GM23248 (cell line): ENCODE results near the gene C20orf144. TPM values are rescaled to one million over a fixed set of nuclear protein-coding genes. Genes with fewer than 3 reads are reported as not detected.
"Not testable (repeated sequence)": the region's sequence is repeated elsewhere in the genome, so short reads cannot be mapped to it uniquely, and the experiment has no call there.

Experiments
- DNase-seq: peaks from one replicate; pipeline ENCODE4 v3.0.0-alpha.2; 2015
- H2AFZ ChIP-seq: fragments of 200-600 bp; sonication (generic); 2 replicates; pipeline ENCODE4 v1.6.1; 2016; ENCODE audit warnings: antibody characterized with exemption
- H3F3A ChIP-seq: fragments of 200-600 bp; sonication (generic); 2 replicates; pipeline ENCODE4 v1.6.1; 2016; ENCODE audit warnings: mild to moderate bottlenecking, antibody characterized with exemption, mixed run types; ENCODE audit not compliant: insufficient read depth
- H3K27ac ChIP-seq: fragments of 200-600 bp; sonication (generic); 2 replicates; pipeline ENCODE4 v1.5.1; 2016; ENCODE audit warnings: mild to moderate bottlenecking
- H3K27me3 ChIP-seq: fragments of 200-600 bp; sonication (generic); replicated peaks from 2 replicates; pipeline ENCODE4 v1.6.1; 2016; ENCODE audit warnings: mild to moderate bottlenecking; ENCODE audit not compliant: insufficient read depth
- H3K36me3 ChIP-seq: fragments of 200-600 bp; sonication (generic); 2 replicates; pipeline ENCODE4 v1.6.1; 2016; ENCODE audit warnings: low read depth, mild to moderate bottlenecking
- H3K4me1 ChIP-seq: fragments of 200-600 bp; sonication (generic); 2 replicates; pipeline ENCODE4 v1.6.1; 2016; ENCODE audit warnings: mild to moderate bottlenecking; ENCODE audit not compliant: insufficient read depth
- H3K4me2 ChIP-seq: fragments of 200-600 bp; sonication (generic); one replicate; pipeline ENCODE4 v1.6.1; 2016; ENCODE audit warnings: mild to moderate bottlenecking; ENCODE audit not compliant: unreplicated experiment
- H3K4me3 ChIP-seq: fragments of 200-600 bp; sonication (generic); 2 replicates; pipeline ENCODE4 v1.5.1; 2016; ENCODE audit warnings: mild to moderate bottlenecking
- H3K79me2 ChIP-seq: fragments of 200-600 bp; sonication (generic); 2 replicates; pipeline ENCODE4 v1.6.1; 2016; ENCODE audit warnings: mild to moderate bottlenecking; ENCODE audit not compliant: insufficient read depth
- H3K9ac ChIP-seq: fragments of 200-600 bp; sonication (generic); 2 replicates; pipeline ENCODE4 v1.6.1; 2016; ENCODE audit warnings: mild to moderate bottlenecking
- H3K9me2 ChIP-seq: fragments of 200-600 bp; sonication (generic); 2 replicates; pipeline ENCODE4 v1.6.1; 2016; ENCODE audit warnings: mixed run types, mild to moderate bottlenecking, moderate library complexity; ENCODE audit not compliant: insufficient read depth
- H3K9me3 ChIP-seq: fragments of 200-600 bp; sonication (generic); one replicate; pipeline ENCODE4 v1.6.1; 2017; ENCODE audit warnings: low read depth
- H4K20me1 ChIP-seq: fragments of 200-600 bp; sonication (generic); 2 replicates; pipeline ENCODE4 v1.6.0; 2016; ENCODE audit not compliant: insufficient read depth
- EZH2 ChIP-seq: fragments of 200-600 bp; sonication (generic); IDR thresholded peaks from 2 replicates; pipeline ENCODE4 v1.6.1; 2018; ENCODE audit warnings: antibody characterized with exemption, mild to moderate bottlenecking; ENCODE audit not compliant: insufficient read depth, poor library complexity, severe bottlenecking
- EZH2phosphoT487 ChIP-seq: fragments of 200-600 bp; sonication (generic); IDR thresholded peaks from 2 replicates; pipeline ENCODE4 v1.6.1; 2018; ENCODE audit warnings: antibody characterized with exemption, moderate library complexity, mild to moderate bottlenecking, low read depth; ENCODE audit not compliant: insufficient read depth
- WGBS, 2 experiments: methylation state at CpG; one replicate each; pipeline ENCODE4 v1.1.6; 2015 to 2017; ENCODE audit warnings: low lambda C conversion rate in 2 of 2, low coverage in 1 of 2; ENCODE audit errors: missing lambda C conversion rate in 2 of 2; 5-methylcytosine and 5-hydroxymethylcytosine counted together
- in situ Hi-C: fragments of 300-500 bp; cut with MboI; formaldehyde crosslinking; loops from 2 replicates; pipeline ENCODE4 v1.15.0; 2020
- polyA plus RNA-seq: library from polyadenylated mRNA; unstranded; fragments of >200 nt; fragmentation: Nextera tagmentation; extraction: Ambion mirVana; gene quantifications from 2 replicates; pipeline ENCODE4 v1.2.1, GENCODE V29; 2016
- total RNA-seq: library from RNA; depleted of rRNA; stranded (reverse); fragments of >200 nt; shearing (Covaris generic); gene quantifications from 2 replicates; pipeline ENCODE4 v1.2.3, GENCODE V29; 2014

Gene C20orf144
- total and polyA plus RNA-seq, 2 experiments from 2014 or later = 0.25 TPM; not detected in 1

DNA sequence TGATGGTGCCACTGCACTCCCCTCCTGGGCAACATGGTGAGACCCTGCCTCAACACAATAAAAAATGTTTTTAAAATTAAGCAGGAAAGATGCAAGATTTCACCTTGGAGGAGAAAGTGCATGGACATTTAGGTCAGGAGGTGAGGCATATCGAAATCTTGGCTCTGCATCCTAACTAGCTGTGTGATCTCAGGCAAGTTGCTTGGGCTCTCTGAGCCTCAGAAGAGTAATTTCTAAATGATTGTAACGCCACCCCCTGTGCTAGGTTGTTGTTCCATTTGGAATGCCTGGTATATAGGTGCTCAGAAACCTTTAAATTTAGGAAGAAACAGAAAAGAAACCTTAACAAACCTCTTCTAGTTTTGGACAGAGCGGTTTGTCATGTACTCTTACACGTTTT, 35.9 kb upstream of the C20orf144 start:
- in situ Hi-C loops = no loop called here
- peaks cover 12% of the 10 kb centered on the region for H3K36me3 ChIP-seq
- 90 to 94% methylated on average over 4 of the region's 4 CpGs for WGBS, 2 experiments

DNA sequence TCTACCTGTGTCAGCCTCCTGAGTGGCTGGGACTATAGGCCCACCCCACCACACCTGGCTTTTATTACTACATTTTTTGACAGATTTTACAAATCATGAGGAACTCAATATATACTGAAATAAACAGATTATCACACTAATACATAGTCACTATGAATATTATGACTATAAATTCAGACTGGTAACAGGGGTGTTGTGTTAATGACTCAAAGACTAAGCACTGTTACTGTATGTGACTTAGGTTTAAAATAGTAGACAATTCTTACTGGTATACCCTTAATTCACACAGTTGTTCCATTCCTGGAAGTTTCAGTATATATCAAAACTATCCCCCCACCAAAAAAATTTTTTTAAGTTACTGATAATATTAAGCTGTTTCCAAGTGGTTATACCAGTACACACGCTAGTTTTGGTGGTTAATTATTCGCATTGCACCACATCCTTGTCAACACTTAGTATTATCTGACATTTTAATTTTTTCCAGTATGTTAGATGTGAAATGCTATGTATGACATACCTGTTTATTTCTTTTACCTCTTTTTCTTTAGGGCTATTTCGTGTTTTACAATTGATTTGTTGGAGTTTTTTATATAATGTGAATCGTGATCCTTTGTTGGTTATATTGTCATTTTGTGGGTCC, 34.4 kb upstream of the C20orf144 start:
- Histone ChIP-seq H3K36me3 (peaks cover 18% of the 10 kb centered on the region), H3K4me1 (no peaks in the 10 kb centered on the region), H3K27ac (no peak overlapping the region), H3K79me2 (no peaks in the 10 kb centered on the region), H3K9ac (no peak overlapping the region), H3K4me3 (no peak overlapping the region), H3K4me2 (no peak overlapping the region), H3F3A (no peaks in the 10 kb centered on the region), H4K20me1 (no peaks in the 10 kb centered on the region), H2AFZ (no peak overlapping the region), H3K9me3 (no peaks in the 10 kb centered on the region), H3K27me3 (no peaks in the 10 kb centered on the region), H3K9me2 (no peaks in the 10 kb centered on the region)
- in situ Hi-C loops = no loop called here
- 94 to 96% methylated on average over 4 of the region's 4 CpGs for WGBS, 2 experiments
- DNase-seq = no peak
- no peak for TF ChIP-seq EZH2phosphoT487
- TF ChIP-seq EZH2 = no peak

More for the DNA sequence above, 35.9 kb upstream of the C20orf144 start:
- H3K79me2 ChIP-seq = no peaks in the 10 kb centered on the region
- H3K9me3 ChIP-seq = no peaks in the 10 kb centered on the region
- TF ChIP-seq EZH2phosphoT487 (no peak), EZH2 (no peak)
- no peak overlapping the region for H3K4me2 ChIP-seq
- no peak overlapping the region for H3K27ac ChIP-seq
- no peaks in the 10 kb centered on the region for H3F3A ChIP-seq
- no peak for DNase-seq
- no peaks in the 10 kb centered on the region for H3K4me1 ChIP-seq
- no peak overlapping the region for H3K9ac ChIP-seq
- H3K27me3 ChIP-seq = no peaks in the 10 kb centered on the region
- no peak overlapping the region for H3K4me3 ChIP-seq
- no peaks in the 10 kb centered on the region for H3K9me2 ChIP-seq
- no peaks in the 10 kb centered on the region for H4K20me1 ChIP-seq
- H2AFZ ChIP-seq = no peak overlapping the region

GRCh38 chr20:33629533-33629932, 32.6 kb upstream of the C20orf144 start:
- H2AFZ ChIP-seq = no peak overlapping the region
- TF ChIP-seq EZH2 = no peak
- TF ChIP-seq EZH2phosphoT487 = no peak
- H3F3A ChIP-seq = no peaks in the 10 kb centered on the region
- no peaks in the 10 kb centered on the region for H3K9me3 ChIP-seq
- no peak overlapping the region for H3K4me3 ChIP-seq
- no peaks in the 10 kb centered on the region for H3K9me2 ChIP-seq
- DNase-seq = no peak
- H3K36me3 ChIP-seq = peaks cover 14% of the 10 kb centered on the region
- in situ Hi-C loops = no loop called here
- WGBS, 2 experiments = 97 to 98% methylated on average over 10 of the region's 10 CpGs
- H3K4me1 ChIP-seq = no peaks in the 10 kb centered on the region
- no peaks in the 10 kb centered on the region for H3K79me2 ChIP-seq
- no peaks in the 10 kb centered on the region for H3K27me3 ChIP-seq
- H3K9ac ChIP-seq = no peak overlapping the region
- H3K4me2 ChIP-seq = no peak overlapping the region
- no peak overlapping the region for H3K27ac ChIP-seq
- H4K20me1 ChIP-seq = no peaks in the 10 kb centered on the region

GRCh38 chr20:33629979-33630378, 32.1 kb upstream of the C20orf144 start:
- no peaks in the 10 kb centered on the region for H3K9me3 ChIP-seq
- no peaks in the 10 kb centered on the region for H3K9me2 ChIP-seq
- peaks cover 10% of the 10 kb centered on the region for H3K36me3 ChIP-seq
- H3F3A ChIP-seq = no peaks in the 10 kb centered on the region
- TF ChIP-seq EZH2phosphoT487 (no peak), EZH2 (no peak)
- no peak overlapping the region for H3K9ac ChIP-seq
- DNase-seq = no peak
- no peaks in the 10 kb centered on the region for H3K79me2 ChIP-seq
- 60 to 75% methylated on average over 5 of the region's 5 CpGs for WGBS, 2 experiments
- H3K4me1 ChIP-seq = no peaks in the 10 kb centered on the region
- in situ Hi-C loops = no loop called here
- no peak overlapping the region for H3K4me2 ChIP-seq
- no peak overlapping the region for H3K4me3 ChIP-seq
- no peaks in the 10 kb centered on the region for H4K20me1 ChIP-seq
- H2AFZ ChIP-seq = no peak overlapping the region
- no peaks in the 10 kb centered on the region for H3K27me3 ChIP-seq
- no peak overlapping the region for H3K27ac ChIP-seq

- Histone ChIP-seq H3K4me2 (no peak overlapping the region), H3K9me3 (no peaks in the 10 kb centered on the region), H3K4me3 (no peak overlapping the region), H3K4me1 (no peaks in the 10 kb centered on the region), H3K9me2 (no peaks in the 10 kb centered on the region), H3K27me3 (no peaks in the 10 kb centered on the region), H4K20me1 (no peaks in the 10 kb centered on the region), H3K36me3 (peaks cover 6% of the 10 kb centered on the region; the same call in 1 of the 2 replicates), H3K79me2 (no peaks in the 10 kb centered on the region), H3K27ac (no peak overlapping the region), H3K9ac (no peak overlapping the region), H3F3A (no peaks in the 10 kb centered on the region), H2AFZ (no peak overlapping the region)
- no peak for DNase-seq
- WGBS, 2 experiments = 89 to 90% methylated on average over 4 of the region's 4 CpGs
- TF ChIP-seq EZH2 (no peak), EZH2phosphoT487 (no peak)
- in situ Hi-C loops = no loop called here
Observed at GRCh38 chr20:33630507-33630906, 31.6 kb upstream of the C20orf144 start.

DNA sequence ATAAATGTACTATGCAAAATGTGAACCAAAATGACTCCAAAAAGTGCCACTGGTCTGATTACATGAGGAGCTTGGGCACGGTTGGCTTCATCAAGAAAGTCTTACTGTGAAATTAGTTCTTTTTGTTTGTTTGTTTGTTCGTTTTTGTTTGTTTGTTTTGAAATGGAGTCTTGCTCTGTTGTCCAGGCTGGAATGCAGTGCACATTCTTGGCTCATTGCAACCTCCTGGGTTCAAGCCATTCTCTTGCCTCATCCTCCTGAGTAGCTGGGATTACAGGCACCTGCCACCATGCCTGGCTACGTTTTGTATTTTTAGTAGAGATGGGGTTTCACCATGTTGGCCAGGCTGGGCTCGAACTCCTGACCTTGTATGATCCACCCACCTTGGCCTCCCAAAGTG, 30.2 kb upstream of the C20orf144 start:
- H3K4me1 ChIP-seq, H3K9me2 ChIP-seq, H3K27ac ChIP-seq, H3K4me2 ChIP-seq, H3K9me3 ChIP-seq, H3K36me3 ChIP-seq, H3K79me2 ChIP-seq, DNase-seq, H3K27me3 ChIP-seq, H2AFZ ChIP-seq, in situ Hi-C loops, H3F3A ChIP-seq, H3K9ac ChIP-seq, H3K4me3 ChIP-seq, H4K20me1 ChIP-seq: not testable (repeated sequence)
- WGBS, 2 experiments = 79 to 82% methylated on average over 4 of the region's 4 CpGs
